Epithelial cell of esophagus (primary cell): ENCODE results near the gene AIG1.
"Not testable (repeated sequence)": the region's sequence is repeated elsewhere in the genome, so short reads cannot be mapped to it uniquely, and the experiment has no call there.

Source experiments
- DNase-seq: peaks from one replicate; pipeline ENCODE4 v3.0.0; 2010; ENCODE audit warnings: low read depth
- H3K4me3 ChIP-seq: 2 replicates; pipeline ENCODE4 v1.5.1; 2011; ENCODE audit warnings: mild to moderate bottlenecking, low read length, control low read depth
- CTCF ChIP-seq: IDR thresholded peaks from 2 replicates; pipeline ENCODE4 v1.5.1; 2011; ENCODE audit warnings: low read depth, mild to moderate bottlenecking, low read length, control low read depth, inconsistent platforms; ENCODE audit not compliant: insufficient read depth; ENCODE audit errors: missing control alignments

AIG1 gene

DNA sequence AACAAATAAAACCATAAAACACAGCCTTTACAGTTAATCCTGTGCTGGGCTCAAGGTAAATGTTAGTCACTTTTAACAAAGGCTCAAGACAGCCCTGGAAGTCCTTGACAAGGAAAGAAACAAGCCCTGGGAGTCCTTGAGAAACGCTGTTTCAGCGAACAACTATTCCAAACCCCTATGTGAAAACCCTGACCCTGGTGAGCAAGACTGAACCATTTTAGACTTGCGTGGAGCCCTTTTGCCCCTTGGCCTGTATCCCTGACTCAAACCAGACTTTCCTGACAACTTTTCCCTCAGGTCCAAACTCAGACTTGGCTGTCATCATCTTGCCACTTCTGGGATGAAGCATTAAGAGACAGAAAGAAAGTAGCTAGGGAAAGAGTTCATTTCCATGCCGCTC, 180.4 kb downstream of the AIG1 start:
- peak; percentile 18 for DNase-seq
- no peak overlapping the region for H3K4me3 ChIP-seq
- no peak for TF ChIP-seq CTCF

GRCh38 chr6:143241911-143242310, 181.2 kb downstream of the AIG1 start:
- TF ChIP-seq CTCF, result no peak
- DNase-seq, result no peak
- no peak overlapping the region for H3K4me3 ChIP-seq

DNA sequence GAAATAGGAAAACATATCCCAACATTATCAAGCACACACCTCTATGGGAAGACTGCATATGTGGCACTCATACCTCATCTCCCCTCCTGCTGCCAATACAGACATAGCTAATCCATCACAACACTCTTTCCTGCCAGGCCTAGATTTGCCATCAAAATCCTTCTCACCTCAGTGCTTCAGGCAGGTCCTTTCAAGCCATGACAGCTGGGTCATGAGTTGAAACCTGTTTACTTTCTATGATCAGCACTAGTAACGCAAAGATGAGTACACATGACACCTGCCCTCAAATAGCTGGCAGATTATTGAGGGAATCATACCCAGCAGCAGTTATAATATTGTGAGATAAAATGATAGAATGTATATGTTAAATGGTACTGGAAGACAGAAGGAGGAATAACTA, 183.1 kb downstream of the AIG1 start:
- TF ChIP-seq CTCF, result no peak
- DNase-seq, result peak; percentile 61
- no peak overlapping the region for H3K4me3 ChIP-seq

DNA sequence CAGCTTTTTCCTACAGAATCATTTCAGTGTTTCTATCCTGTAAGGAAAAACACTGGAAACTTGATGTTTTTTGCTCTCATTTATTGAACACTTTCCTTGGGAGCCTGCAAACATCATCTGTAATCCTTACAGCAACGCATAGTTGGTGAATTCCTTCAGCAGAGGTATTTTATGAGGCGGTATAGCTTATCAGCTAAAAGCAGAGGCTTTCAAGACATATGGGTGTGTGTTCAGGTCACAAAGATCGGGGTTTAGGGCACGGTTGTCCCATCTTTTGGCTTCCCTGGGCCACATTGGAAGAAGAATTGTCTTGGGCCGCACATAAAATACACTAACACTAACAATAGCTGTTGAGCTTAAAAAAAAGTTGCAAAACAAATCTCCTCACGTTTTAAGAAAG, 185.0 kb downstream of the AIG1 start:
- TF ChIP-seq CTCF, result no peak
- DNase-seq, result no peak
- H3K4me3 ChIP-seq, result no peak overlapping the region

DNA sequence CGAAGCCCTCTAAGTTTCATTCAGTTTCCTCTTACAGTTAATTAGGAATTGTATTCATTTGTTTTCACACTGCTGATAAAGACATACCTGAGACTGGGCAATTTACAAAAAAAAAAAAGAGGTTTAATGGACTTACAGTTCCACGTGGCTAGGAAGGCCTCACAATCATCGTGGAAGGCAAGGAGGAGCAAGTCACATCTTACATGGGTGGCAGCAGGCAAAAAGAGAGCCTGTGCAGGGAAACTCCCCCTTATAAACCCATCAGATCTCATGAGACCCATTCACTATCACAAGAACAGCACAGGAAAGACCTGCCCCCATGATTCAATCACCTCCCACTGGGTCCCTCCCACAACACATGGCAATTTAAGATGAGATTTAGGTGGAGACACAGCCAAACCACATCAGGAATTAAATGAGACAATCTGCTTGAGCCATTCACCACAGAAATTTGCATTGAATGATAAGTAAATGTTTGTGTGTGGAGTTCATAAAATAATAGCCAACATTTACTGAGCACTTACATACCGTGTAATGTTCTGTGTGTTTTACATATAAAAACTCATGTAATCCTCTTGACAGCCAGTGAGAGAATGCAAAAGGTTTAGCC, 185.6 kb downstream of the AIG1 start:
- not testable (repeated sequence) for H3K4me3 ChIP-seq, DNase-seq

DNA sequence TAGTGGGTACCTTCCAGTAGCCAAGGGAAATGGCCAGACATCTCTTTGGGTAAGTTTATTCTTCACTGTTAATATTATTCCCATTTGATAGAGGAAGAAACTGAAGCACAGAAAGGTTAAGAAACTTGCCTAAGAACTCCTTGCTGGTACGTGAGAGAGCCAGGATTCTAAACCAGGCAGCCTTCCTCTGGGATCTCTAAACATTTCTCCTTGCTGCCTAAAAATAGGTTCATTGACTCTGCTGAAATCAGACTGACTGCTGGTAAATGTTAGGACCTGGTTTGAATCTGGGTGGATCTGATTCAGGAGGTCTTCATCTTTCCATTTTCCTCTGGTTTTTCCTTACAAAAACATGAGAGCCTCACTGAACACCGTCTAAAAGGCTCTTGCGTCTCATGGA, 186.9 kb downstream of the AIG1 start:
- DNase-seq, result no peak
- TF ChIP-seq CTCF, result no peak

GRCh38 chr6:143248359-143248758, 187.7 kb downstream of the AIG1 start:
- TF ChIP-seq CTCF, result no peak
- DNase-seq, result no peak
- H3K4me3 ChIP-seq, result no peak overlapping the region

More for the DNA sequence above, 186.9 kb downstream of the AIG1 start:
- no peak overlapping the region for H3K4me3 ChIP-seq
